ENCODE results near the gene CHD5.

Gene CHD5

DNA sequence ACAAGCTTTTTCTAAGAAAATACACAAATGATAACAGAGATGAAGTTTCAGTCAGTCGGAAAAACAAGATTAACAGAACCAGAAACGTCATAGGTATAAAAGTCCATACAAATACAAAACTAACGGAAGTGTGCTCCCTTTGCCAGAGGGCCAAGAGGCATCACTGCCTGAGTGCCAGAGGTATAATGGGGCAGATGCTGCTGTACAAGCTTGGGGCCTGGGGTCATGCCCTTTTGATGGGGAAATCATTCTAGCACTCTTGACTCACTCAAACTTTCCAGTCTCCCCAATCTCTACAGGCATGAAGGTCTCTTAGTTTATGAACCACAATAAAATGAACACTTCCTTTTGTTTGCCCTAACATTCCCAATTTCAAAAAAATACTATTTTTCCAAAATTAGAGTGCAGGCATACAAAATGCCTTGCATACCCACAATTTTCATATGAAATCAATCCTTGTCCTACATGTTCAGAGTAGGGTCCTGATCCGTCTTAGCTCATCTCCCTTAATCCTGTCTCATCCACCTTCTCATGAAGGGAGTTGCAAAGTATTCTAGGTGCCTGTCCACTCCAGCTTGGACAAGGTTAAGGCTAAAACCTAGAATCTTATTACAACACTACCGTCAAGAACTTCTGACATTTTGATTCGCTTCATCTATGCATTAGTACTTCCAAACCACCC, 17.8 kb upstream of the CHD5 start:
- ATAC-seq, result no peak
- TF ChIP-seq GLIS3 (CRISPR knock-in tag; IDR thresholded peaks at IDR 0.05) (no peak), SNAI2 (CRISPR knock-in tag; IDR thresholded peaks at IDR 0.05) (no peak), ZNF8 (CRISPR knock-in tag; IDR thresholded peaks at IDR 0.05) (no peak), PPARA (CRISPR knock-in tag; IDR thresholded peaks at IDR 0.05; ENCODE audit: borderline replicate concordance) (no peak), OSR1 (CRISPR knock-in tag; IDR thresholded peaks at IDR 0.05) (no peak), ISL1 (CRISPR knock-in tag; IDR thresholded peaks at IDR 0.05) (no peak), TCF4 (CRISPR knock-in tag; IDR thresholded peaks at IDR 0.05; ENCODE audit: borderline replicate concordance) (no peak), ESRRG (CRISPR knock-in tag; IDR thresholded peaks at IDR 0.05) (no peak), ARNTL (CRISPR knock-in tag; IDR thresholded peaks at IDR 0.05; ENCODE audit: borderline replicate concordance, low read depth) (no peak), ZC3H10 (CRISPR knock-in tag; IDR thresholded peaks at IDR 0.05) (no peak), ZFP30 (CRISPR knock-in tag; IDR thresholded peaks at IDR 0.05) (no peak), ZNF70 (CRISPR knock-in tag; IDR thresholded peaks at IDR 0.05) (no peak), BACH2 (CRISPR knock-in tag; IDR thresholded peaks at IDR 0.05; ENCODE audit: borderline replicate concordance) (no peak)
- TF ChIP-seq, protein P1, sequence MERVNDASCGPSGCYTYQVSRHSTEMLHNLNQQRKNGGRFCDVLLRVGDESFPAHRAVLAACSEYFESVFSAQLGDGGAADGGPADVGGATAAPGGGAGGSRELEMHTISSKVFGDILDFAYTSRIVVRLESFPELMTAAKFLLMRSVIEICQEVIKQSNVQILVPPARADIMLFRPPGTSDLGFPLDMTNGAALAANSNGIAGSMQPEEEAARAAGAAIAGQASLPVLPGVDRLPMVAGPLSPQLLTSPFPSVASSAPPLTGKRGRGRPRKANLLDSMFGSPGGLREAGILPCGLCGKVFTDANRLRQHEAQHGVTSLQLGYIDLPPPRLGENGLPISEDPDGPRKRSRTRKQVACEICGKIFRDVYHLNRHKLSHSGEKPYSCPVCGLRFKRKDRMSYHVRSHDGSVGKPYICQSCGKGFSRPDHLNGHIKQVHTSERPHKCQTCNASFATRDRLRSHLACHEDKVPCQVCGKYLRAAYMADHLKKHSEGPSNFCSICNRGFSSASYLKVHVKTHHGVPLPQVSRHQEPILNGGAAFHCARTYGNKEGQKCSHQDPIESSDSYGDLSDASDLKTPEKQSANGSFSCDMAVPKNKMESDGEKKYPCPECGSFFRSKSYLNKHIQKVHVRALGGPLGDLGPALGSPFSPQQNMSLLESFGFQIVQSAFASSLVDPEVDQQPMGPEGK (CRISPR knock-in tag; IDR thresholded peaks at IDR 0.05; ENCODE audit: borderline replicate concordance), result no peak
- TF ChIP-seq, protein P2, sequence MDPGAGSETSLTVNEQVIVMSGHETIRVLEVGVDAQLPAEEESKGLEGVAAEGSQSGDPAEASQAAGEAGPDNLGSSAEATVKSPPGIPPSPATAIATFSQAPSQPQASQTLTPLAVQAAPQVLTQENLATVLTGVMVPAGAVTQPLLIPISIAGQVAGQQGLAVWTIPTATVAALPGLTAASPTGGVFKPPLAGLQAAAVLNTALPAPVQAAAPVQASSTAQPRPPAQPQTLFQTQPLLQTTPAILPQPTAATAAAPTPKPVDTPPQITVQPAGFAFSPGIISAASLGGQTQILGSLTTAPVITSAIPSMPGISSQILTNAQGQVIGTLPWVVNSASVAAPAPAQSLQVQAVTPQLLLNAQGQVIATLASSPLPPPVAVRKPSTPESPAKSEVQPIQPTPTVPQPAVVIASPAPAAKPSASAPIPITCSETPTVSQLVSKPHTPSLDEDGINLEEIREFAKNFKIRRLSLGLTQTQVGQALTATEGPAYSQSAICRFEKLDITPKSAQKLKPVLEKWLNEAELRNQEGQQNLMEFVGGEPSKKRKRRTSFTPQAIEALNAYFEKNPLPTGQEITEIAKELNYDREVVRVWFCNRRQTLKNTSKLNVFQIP (CRISPR knock-in tag; IDR thresholded peaks at IDR 0.05; ENCODE audit: borderline replicate concordance, low read depth), result no peak
- TF ChIP-seq, protein P3, sequence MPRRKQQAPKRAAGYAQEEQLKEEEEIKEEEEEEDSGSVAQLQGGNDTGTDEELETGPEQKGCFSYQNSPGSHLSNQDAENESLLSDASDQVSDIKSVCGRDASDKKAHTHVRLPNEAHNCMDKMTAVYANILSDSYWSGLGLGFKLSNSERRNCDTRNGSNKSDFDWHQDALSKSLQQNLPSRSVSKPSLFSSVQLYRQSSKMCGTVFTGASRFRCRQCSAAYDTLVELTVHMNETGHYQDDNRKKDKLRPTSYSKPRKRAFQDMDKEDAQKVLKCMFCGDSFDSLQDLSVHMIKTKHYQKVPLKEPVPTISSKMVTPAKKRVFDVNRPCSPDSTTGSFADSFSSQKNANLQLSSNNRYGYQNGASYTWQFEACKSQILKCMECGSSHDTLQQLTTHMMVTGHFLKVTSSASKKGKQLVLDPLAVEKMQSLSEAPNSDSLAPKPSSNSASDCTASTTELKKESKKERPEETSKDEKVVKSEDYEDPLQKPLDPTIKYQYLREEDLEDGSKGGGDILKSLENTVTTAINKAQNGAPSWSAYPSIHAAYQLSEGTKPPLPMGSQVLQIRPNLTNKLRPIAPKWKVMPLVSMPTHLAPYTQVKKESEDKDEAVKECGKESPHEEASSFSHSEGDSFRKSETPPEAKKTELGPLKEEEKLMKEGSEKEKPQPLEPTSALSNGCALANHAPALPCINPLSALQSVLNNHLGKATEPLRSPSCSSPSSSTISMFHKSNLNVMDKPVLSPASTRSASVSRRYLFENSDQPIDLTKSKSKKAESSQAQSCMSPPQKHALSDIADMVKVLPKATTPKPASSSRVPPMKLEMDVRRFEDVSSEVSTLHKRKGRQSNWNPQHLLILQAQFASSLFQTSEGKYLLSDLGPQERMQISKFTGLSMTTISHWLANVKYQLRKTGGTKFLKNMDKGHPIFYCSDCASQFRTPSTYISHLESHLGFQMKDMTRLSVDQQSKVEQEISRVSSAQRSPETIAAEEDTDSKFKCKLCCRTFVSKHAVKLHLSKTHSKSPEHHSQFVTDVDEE (CRISPR knock-in tag; IDR thresholded peaks at IDR 0.05), result no peak

DNA sequence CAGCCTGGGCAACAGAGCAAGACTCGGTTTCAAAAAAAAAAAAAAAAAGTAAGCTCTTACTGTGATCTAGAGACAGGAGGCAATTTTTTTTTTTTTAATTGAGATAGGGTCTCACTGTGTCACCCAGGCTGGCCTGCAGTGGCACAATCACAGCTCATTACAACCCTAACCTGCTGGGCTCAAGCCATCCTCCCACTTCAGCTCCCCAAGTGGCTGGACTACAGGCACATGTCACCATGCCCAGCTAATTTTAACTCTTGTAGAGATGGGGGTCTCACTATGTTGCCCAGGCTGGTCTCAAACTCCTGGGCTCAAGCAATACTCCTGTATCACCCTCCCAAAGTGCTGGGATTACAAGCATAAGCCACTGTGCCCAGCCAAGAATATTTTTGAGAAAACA, 11.8 kb upstream of the CHD5 start:
- TF ChIP-seq ZC3H10 (CRISPR knock-in tag; IDR thresholded peaks at IDR 0.05) (no peak), RARB (CRISPR knock-in tag; IDR thresholded peaks at IDR 0.05) (no peak), TOX (CRISPR knock-in tag; IDR thresholded peaks at IDR 0.05; ENCODE audit: borderline replicate concordance) (no peak), BACH2 (CRISPR knock-in tag; IDR thresholded peaks at IDR 0.05; ENCODE audit: borderline replicate concordance) (no peak), ESRRG (CRISPR knock-in tag; IDR thresholded peaks at IDR 0.05) (no peak)
- TF ChIP-seq, protein P1 (CRISPR knock-in tag; IDR thresholded peaks at IDR 0.05; ENCODE audit: borderline replicate concordance), result no peak
- TF ChIP-seq, protein P3 (CRISPR knock-in tag; IDR thresholded peaks at IDR 0.05), result no peak
- TF ChIP-seq, protein P2 (CRISPR knock-in tag; IDR thresholded peaks at IDR 0.05; ENCODE audit: borderline replicate concordance, low read depth), result no peak
- TF ChIP-seq, protein P4, sequence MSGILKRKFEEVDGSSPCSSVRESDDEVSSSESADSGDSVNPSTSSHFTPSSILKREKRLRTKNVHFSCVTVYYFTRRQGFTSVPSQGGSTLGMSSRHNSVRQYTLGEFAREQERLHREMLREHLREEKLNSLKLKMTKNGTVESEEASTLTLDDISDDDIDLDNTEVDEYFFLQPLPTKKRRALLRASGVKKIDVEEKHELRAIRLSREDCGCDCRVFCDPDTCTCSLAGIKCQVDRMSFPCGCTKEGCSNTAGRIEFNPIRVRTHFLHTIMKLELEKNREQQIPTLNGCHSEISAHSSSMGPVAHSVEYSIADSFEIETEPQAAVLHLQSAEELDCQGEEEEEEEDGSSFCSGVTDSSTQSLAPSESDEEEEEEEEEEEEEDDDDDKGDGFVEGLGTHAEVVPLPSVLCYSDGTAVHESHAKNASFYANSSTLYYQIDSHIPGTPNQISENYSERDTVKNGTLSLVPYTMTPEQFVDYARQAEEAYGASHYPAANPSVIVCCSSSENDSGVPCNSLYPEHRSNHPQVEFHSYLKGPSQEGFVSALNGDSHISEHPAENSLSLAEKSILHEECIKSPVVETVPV (CRISPR knock-in tag; IDR thresholded peaks at IDR 0.05), result no peak
- ATAC-seq, result no peak

All from SK-N-SH treated with all-trans-retinoic acid at 6 μM for 48 hours (cell line).